Urinary bladder (tissue), 4 donors: ENCODE measurements around the gene AANAT. TPM values are rescaled to one million over a fixed set of nuclear protein-coding genes. Genes with fewer than 3 reads are reported as not detected.
"Not testable (repeated sequence)": the region's sequence is repeated elsewhere in the genome, so short reads cannot be mapped to it uniquely, and the experiment has no call there.

Experiments used
- DNase-seq: peaks from one replicate; pipeline ENCODE4 v3.0.0-alpha.2; 2015; ENCODE audit errors: extremely low spot score
- H3K27ac ChIP-seq: one replicate; pipeline ENCODE4 v1.5.1; 2013; ENCODE audit warnings: low read depth, mild to moderate bottlenecking, moderate library complexity
- H3K36me3 ChIP-seq: one replicate; pipeline ENCODE4 v1.6.1; 2013; ENCODE audit warnings: mild to moderate bottlenecking, moderate library complexity; ENCODE audit not compliant: insufficient read depth
- H3K4me1 ChIP-seq: one replicate; pipeline ENCODE4 v1.6.1; 2013; ENCODE audit warnings: mild to moderate bottlenecking, moderate library complexity; ENCODE audit not compliant: insufficient read depth
- H3K4me3 ChIP-seq: one replicate; pipeline ENCODE4 v1.5.1; 2013; ENCODE audit warnings: low read depth, low read length
- WGBS: extraction: QIAGEN DNeasy Blood & Tissue Kit; methylation state at CpG from one replicate; pipeline ENCODE4 v1.1.7; 2013; 5-methylcytosine and 5-hydroxymethylcytosine counted together
- polyA plus RNA-seq: library from polyadenylated mRNA; stranded (reverse); fragments of 200-250 nt; gene quantifications from one replicate; pipeline ENCODE4 v1.2.3, GENCODE V29; 2013
- total RNA-seq: library from RNA; depleted of rRNA; stranded (reverse); fragments of >200 nt; gene quantifications from one replicate; pipeline ENCODE4 v1.2.3, GENCODE V29; 2014
- donor health status: healthy with polysubstance abuse.
- donor health status: healthy.

Gene AANAT
- total and polyA plus RNA-seq, 2 donors = not detected

DNA sequence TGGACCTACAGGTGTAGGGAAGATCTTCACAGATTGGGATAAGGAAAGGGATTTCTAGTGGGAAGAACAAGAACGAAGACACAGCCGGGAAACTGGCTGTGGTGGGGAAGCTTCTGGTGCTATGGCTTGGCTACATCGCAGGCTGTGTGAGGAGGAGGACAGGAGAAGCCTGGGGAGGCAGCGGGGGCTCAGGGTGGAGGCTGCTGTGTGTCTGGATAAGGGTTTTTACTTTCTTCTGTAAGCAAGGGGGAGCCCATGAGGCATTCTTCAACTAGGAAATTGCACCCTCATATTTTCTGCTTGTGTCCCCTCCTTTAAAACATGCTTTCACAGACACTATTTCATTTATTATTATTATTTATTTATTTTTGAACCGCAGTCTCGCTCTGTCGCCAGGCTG is 36.7 kb downstream of the AANAT start:
- Histone ChIP-seq H3K27ac (no peak overlapping the region), H3K36me3 (no peaks in the 10 kb centered on the region), H3K4me3 (no peak overlapping the region), H3K4me1 (no peaks in the 10 kb centered on the region)
- DNase-seq = no peak
- 62% methylated on average over 7 of the region's 7 CpGs for WGBS

DNA sequence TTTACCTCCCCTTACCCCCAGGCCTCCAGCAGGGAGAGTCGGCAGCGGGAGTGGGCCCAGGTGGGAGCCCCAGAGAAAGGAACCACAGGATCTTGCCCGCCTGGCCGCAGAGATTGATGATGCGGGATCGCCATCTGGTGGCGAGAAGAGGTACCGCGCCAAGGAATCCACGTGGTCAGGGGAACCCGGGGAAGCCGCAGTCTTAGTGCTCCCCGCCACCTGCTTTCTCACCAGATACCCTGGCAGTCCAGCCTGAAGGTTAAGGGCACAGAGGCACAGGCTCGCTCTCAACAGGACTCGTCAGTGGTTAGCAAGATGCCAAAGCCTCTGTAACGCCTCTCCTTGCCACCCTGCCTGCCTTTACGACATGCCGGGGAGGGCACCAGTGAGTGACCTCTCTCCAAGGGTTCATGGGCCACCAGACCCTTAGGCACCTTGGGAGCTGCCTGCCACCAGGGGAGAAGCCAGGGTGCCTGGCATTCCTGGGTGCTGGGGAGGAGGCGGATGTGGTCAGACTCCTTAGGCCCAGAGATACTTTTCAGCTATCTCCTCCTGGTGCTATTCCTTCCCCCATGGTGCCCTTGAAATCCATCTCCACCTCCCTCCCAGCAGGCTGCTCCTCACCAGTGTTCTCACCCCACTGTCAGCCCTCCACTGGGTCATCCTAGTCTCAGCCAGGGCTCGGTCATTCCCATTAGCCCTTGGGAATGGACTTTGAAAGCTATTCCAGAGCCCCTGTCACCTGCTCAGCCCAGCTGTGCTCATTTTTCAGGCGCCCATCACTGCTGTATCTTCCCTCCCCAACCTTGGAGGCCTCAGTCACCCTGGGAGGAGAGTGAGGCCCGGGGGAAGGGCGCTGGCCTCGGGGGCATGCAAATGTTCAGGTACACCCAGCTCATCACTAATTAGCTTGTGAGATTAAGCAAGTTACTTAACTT is 39.3 kb downstream of the AANAT start:
- 27% methylated on average over 24 of the region's 24 CpGs for WGBS
- Histone ChIP-seq H3K36me3 (no peaks in the 10 kb centered on the region), H3K4me3 (no peak overlapping the region), H3K4me1 (no peaks in the 10 kb centered on the region), H3K27ac (no peak overlapping the region)
- DNase-seq = no peak

DNA sequence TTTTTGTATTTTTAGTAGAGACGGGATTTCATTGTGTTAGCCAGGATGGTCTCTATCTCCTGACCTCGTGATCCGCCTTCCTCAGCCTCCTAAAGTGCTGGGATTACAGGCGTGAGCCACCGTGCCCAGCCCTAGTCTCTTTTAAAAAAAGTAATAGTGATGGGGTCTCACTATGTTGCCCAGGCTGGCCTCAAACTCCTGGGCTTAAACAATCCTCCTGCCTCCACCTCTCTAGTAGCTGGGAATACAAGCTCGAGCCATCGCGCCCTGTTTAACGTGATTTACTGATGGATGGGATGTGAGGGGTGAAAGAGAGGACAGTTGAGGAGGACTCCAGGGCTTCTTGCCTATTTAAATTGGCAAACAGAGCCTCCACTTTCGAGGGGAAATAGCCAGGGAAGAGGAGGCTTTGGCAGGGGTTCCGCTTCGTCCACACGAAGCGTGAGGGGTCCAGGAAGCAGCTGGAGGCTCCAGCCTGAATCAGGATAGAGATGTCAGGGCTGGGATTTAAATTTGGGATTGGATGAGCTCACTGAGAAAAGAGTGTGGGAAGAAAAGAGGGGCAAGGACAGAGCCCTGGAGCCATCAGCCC is 41.2 kb downstream of the AANAT start:
- not testable (repeated sequence) for H3K27ac ChIP-seq, H3K4me1 ChIP-seq, DNase-seq, H3K36me3 ChIP-seq, H3K4me3 ChIP-seq
- WGBS = 64% methylated on average over 14 of the region's 14 CpGs

DNA sequence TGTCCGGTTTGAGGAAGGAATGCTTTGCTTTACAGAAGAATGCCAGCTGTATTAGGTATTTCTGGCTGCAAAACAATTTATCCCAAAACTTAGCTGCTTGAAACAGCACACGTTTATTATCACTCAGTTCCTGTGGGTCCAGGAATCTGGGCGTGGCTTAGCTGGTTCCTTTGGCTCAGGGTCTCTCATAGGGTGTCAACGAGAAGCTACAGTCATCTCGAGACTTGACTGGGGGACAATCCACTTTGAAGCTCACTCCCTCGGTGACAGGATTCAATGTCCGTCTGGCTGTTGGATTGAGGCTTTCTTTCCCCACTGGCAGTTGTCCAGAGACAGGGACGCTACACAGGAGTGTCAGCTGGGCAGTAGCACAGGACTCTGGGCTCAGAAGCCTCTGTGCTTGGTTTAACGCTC is 43.4 kb downstream of the AANAT start:
- Histone ChIP-seq H3K4me3 (no peak overlapping the region), H3K27ac (no peak overlapping the region), H3K4me1 (no peaks in the 10 kb centered on the region), H3K36me3 (no peaks in the 10 kb centered on the region)
- DNase-seq = no peak
- WGBS = 25% methylated on average over 9 of the region's 9 CpGs

DNA sequence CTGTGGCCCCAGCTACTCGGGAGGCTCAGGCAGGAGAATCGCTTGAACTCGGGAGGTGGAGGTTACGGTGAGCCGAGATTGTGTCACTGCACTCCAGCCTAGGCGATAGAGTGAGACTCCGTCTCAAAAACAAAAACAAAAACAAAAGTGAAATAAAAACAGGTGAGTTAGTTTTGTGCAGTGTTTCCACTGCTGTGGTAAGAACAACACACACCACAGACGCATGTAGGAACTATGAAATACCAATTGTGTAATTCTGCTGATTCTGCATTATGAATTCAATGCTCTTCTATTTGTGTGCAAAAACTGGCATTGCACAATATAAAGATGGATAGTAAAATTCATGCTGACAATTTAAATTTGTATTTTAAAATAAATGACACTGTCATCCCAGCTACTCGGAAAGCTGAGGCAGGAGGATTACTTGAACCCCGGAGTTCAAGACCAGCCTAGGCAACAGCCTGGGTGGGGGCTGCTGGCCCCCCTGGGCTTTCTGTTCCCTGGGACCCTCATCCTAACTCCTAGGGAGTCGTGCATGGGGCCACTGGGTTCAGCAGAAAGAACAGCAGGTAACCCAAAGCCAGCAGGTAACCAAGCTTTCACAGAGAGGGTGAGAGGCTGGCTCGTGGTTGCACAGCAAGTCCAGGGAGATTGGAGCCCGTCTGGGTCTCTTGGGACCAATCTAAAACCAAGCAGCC is 44.4 kb downstream of the AANAT start:
- DNase-seq = no peak
- H3K27ac ChIP-seq = no peak overlapping the region
- 86% methylated on average over 13 of the region's 13 CpGs for WGBS

DNA sequence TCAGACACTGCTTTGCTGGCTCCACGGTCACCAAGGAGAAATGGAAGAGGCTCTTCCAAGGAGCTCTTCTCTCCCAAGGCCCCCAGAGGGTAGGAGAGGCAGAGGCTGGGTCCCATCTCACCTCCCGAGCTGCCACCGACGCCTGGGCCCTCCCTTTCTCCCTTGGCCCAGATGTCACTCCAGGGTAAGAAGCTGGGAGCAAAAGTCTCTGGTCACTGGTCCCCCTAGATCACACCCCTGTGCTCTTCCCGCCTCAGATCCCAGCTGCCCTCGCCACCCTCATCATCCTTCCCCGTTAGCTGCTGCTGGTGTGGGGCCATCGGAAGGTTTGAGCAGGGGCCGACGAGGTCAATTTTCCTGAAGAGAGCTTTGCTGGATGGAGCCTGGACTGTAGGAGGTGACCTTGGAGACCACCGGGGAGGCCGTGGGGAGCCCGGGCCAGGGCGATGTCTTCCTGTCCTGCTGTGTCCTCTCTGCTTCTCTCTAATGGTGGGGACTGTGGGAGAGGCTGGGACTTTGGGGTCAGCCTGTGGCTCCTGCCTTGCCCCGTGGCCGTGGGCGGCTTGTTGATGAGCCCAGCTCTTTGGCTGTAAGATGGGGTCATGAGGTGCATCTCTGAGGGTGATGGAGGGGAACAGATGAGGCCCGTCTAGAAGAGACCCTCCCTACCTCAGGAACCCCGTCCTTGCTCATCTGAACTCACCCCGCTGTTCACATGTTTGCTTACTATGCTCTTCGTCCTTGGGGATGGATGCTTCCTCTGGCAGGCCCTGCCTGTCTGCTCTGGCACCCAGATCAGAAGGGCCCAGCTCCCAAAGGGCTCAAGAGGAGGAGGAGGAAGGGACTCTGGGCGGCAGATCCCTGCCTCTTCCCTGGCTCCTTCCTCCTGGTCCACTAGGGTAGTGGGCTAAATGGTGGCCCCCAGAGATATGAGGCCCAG is 45.2 kb downstream of the AANAT start:
- WGBS = 84% methylated on average over 22 of the region's 22 CpGs
- H3K27ac ChIP-seq = no peak overlapping the region
- no peaks in the 10 kb centered on the region for H3K36me3 ChIP-seq

More for the DNA sequence above, 44.4 kb downstream of the AANAT start:
- Histone ChIP-seq H3K4me3 (no peak overlapping the region), H3K4me1 (no peaks in the 10 kb centered on the region), H3K36me3 (no peaks in the 10 kb centered on the region)

DNA sequence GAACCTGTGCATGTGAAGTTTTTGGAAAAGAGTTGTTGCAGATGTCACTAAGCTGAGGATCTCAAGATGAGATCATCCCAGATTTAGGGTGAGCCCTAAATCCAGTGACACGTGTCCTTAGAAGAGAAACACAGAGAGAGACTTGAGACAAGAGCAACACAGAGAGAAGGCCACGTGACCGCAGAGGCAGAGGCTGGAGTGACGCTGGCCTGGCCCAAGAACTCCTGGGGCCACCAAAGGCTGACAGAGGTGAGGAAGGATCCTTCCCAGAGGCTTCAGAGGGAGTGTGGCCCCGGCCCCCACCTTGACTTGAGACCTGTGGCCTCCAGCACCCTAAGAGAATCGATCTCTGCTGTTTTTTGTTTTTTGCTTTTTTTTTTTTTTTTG is 45.9 kb downstream of the AANAT start:
- Histone ChIP-seq H3K4me1 (no peaks in the 10 kb centered on the region), H3K4me3 (no peak overlapping the region), H3K27ac (no peak overlapping the region), H3K36me3 (no peaks in the 10 kb centered on the region)
- DNase-seq = no peak
- 69% methylated on average over 6 of the region's 6 CpGs for WGBS

More for the DNA sequence above, 45.2 kb downstream of the AANAT start:
- H3K4me1 ChIP-seq = no peaks in the 10 kb centered on the region
- no peak overlapping the region for H3K4me3 ChIP-seq
- DNase-seq = no peak

DNA sequence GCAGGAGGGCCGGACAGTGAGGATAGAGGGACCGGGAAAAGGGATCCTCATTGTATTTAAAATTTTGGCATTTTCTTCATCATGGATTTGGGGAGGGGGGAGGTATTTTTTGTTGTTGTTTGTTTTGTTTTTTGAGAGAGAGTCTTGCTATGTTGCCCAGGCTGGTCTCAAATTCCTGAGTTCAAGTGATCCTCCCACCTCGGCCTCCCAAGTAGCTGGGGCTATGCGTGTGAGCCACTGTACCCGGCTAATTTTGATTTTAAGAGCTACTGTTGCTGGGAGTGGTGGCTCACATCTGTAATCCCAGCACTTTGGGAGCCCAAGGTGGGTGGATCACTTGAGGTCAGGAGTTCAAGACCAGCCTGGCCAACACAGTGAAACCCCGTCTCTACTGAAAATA is 47.0 kb downstream of the AANAT start:
- 95% methylated on average over 6 of the region's 6 CpGs for WGBS
- not testable (repeated sequence) for H3K4me3 ChIP-seq, DNase-seq, H3K27ac ChIP-seq, H3K4me1 ChIP-seq, H3K36me3 ChIP-seq

DNA sequence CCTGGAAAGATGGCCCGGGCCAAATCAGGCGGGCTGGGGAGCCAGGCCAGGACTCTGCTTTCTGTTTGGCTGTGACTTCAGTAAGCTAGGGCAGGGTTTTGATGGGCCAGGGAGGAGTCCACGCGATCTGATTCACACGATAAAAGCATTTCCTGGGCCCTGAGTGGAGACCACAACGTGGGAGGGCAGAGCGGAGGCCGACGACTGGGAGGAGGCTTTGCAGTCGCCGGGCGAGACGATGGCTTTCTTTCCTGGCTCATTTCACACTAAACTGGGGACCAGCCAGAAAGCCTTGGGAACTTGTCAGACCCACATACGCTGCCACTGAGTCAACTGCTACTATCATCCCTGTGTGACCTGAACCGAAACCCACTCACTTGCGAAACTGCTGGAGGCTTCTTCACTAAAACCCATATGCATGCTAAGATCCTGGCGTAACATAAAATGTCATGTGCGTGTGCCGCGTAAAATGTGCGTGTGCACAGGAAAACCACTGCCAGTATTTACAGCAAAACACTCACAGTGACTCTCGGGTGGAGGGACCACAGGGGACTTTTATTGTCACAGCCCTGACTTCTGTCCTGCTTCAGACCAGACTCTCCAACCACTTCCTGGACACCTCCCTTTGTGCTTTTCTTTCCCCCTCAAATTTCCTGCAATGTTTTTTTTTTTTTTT is 48.0 kb downstream of the AANAT start:
- WGBS = 39% methylated on average over 22 of the region's 22 CpGs
- Histone ChIP-seq H3K27ac (peak overlapping the region; percentile 55), H3K4me3 (no peak overlapping the region), H3K36me3 (no peaks in the 10 kb centered on the region), H3K4me1 (no peaks in the 10 kb centered on the region)
- DNase-seq = no peak

DNA sequence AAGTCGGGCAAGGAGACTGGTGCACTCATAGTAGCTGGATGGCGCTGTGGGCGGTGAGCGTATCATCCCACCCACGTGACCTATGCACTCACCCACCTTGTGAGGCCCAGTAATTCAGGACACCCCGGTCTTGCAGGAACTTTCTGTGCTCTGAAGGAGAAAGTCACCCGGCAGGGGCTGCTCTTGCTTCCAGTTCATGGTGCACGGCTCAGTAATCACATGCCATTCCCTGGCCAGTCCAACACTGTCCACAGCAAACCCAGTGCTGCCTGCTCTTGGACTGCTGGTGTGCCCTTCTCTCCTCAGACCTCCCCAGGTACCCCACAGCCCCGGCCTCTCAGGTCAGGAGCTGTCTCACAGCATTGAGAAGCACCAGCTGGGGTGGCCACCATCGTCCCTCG is 50.2 kb downstream of the AANAT start:
- Histone ChIP-seq H3K4me3 (no peak overlapping the region), H3K36me3 (no peaks in the 10 kb centered on the region), H3K4me1 (no peaks in the 10 kb centered on the region), H3K27ac (no peak overlapping the region)
- DNase-seq = no peak
- WGBS = 89% methylated on average over 11 of the region's 11 CpGs

DNA sequence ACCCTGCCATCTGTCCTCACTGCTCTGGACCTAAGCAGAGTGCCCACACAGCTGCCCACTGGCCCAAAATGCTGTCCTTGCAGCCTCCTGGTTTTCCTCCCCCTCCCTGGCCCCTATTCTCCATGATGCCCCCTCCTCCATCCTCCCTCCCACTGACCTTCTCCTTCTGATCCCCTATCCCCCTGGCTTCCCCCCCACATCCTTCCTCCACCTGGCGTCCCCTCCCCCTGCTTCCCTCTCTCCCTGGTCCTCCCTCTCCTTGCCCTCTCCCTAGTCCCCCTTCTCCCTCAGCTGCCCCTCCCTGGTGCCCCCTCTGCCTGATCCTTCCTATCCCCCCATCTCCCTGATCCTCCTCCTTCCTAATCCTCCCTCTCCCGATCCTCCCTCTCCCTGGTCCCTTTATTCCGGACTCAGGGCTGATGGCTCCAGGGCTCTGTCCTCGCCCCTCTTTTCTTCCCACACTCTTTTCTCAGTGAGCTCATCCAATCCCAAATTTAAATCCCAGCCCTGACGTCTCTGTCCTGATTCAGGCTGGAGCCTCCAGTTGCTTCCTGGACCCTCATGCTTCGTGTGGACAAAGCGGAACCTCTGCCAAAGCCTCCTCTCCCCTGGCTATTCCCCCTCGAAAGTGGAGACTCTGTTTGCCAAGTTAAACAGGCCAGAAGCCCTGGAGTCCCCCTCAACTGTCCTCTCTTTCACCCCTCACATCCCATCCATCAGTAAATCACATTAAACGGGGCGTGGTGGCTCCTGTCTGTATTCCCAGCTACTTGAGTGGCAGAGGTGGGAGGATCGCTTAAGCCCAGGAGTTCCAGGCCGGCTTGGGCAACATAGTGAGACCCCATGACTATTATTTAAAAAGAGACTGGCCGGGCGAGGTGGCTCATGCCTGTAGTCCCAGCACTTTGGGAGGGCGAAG is 51.9 kb downstream of the AANAT start:
- no peaks in the 10 kb centered on the region for H3K4me1 ChIP-seq
- 66% methylated on average over 15 of the region's 15 CpGs for WGBS
- H3K27ac ChIP-seq = no peak overlapping the region
- no peak overlapping the region for H3K4me3 ChIP-seq
- no peak for DNase-seq
- no peaks in the 10 kb centered on the region for H3K36me3 ChIP-seq
